Measurements from ENCODE around the gene TUFT1.

The TUFT1 gene

GRCh38 chr1:151534662-151535278 lies 5.3 kb upstream of the TUFT1 start:
- TF ChIP-seq CTCF (IDR thresholded peaks at IDR 0.05; ENCODE audit: control insufficient read depth, insufficient read depth, low read depth, low read length, missing control alignments), result peak; percentile 98
- no peak for DNase-seq (ENCODE audit: low read depth)

GRCh38 chr1:151535326-151536271 lies 4.5 kb upstream of the TUFT1 start:
- no peak overlapping the region for H3K4me3 ChIP-seq (ENCODE audit: control insufficient read depth, low read depth, low read length)
- no peak for TF ChIP-seq CTCF (IDR thresholded peaks at IDR 0.05; ENCODE audit: control insufficient read depth, insufficient read depth, low read depth, low read length, missing control alignments)
- DNase-seq (ENCODE audit: low read depth), result no peak

More at GRCh38 chr1:151534662-151535278, 5.3 kb upstream of the TUFT1 start:
- H3K4me3 ChIP-seq (ENCODE audit: control insufficient read depth, low read depth, low read length), result no peak overlapping the region

- no peak for DNase-seq (ENCODE audit: low read depth)
- TF ChIP-seq CTCF (IDR thresholded peaks at IDR 0.05; ENCODE audit: control insufficient read depth, insufficient read depth, low read depth, low read length, missing control alignments), result no peak
- no peak overlapping the region for H3K4me3 ChIP-seq (ENCODE audit: control insufficient read depth, low read depth, low read length)
These were observed 3.6 kb upstream of the TUFT1 start for GRCh38 chr1:151536499-151536898.

GRCh38 chr1:151537112-151537511 lies 3.0 kb upstream of the TUFT1 start:
- TF ChIP-seq CTCF (IDR thresholded peaks at IDR 0.05; ENCODE audit: control insufficient read depth, insufficient read depth, low read depth, low read length, missing control alignments), result no peak
- DNase-seq (ENCODE audit: low read depth), result peak; percentile 90
- no peak overlapping the region for H3K4me3 ChIP-seq (ENCODE audit: control insufficient read depth, low read depth, low read length)

GRCh38 chr1:151539321-151540020 lies 638 bp upstream of the TUFT1 start:
- H3K4me3 ChIP-seq (ENCODE audit: control insufficient read depth, low read depth, low read length), result peak overlapping the region; percentile 76; the same call in 1 of the 2 replicates
- no peak for TF ChIP-seq CTCF (IDR thresholded peaks at IDR 0.05; ENCODE audit: control insufficient read depth, insufficient read depth, low read depth, low read length, missing control alignments)
- no peak for DNase-seq (ENCODE audit: low read depth)

- DNase-seq (ENCODE audit: low read depth), result no peak
- no peak for TF ChIP-seq CTCF (IDR thresholded peaks at IDR 0.05; ENCODE audit: control insufficient read depth, insufficient read depth, low read depth, low read length, missing control alignments)
- peak overlapping the region; percentile 76 for H3K4me3 ChIP-seq (ENCODE audit: control insufficient read depth, low read depth, low read length)
These were observed 871 bp downstream of the TUFT1 start for GRCh38 chr1:151540982-151541377.
